Measurements from ENCODE around the gene DKC1.

The DKC1 gene

GRCh38 chrX:154762537-154763296 is at the start of gene DKC1:
TSS of gene DKC1 (plus strand) at chrX:154762864. CDS start at chrX:154762966, 102 bp downstream.
- peak; percentile 14 to 93 (median 86) for DNase-seq

DNA sequence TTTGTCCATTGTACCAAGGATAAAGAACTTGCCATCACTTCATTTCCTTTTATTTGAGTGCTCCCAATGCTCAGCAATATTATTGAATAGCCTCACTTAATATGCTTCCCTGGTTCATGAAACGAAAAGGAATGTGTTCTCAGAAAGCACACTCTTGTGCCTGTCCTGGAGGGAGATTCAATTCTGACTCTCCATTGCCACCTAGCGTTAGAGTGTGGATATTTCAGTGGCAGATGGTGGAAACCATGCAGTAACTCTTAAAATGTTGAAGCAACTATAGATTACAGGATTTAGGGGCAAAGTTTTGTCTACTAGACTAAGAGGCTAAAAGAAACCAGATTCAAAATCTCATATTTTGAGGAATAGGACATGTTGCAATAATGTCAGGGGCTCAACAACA is 47.7 kb upstream of the DKC1 start:
- DNase-seq = peak in 5 of 14 donors; percentile 2 to 14 (median 6)

DNA sequence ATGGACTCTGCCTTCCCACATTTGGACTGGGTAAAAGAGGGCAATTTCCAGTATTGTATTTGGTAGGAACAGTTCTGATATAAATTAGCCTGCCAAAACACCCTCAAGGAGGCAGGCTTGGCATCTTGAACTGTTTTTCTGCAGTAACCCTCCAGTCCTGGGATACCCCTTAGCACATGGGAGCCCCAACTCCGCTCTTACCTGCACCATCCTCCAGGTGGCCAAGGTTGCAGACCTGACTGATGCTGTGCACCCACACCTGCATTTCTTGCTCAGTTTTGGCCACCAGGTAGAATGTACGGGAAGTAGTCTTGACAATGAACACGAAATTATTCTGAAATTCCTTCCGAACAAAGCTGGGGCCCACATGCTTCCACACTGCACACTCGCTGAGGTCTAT is 46.8 kb upstream of the DKC1 start:
- no peak for DNase-seq

GRCh38 chrX:154717824-154718223 is 44.8 kb upstream of the DKC1 start:
- DNase-seq = no peak

DNA sequence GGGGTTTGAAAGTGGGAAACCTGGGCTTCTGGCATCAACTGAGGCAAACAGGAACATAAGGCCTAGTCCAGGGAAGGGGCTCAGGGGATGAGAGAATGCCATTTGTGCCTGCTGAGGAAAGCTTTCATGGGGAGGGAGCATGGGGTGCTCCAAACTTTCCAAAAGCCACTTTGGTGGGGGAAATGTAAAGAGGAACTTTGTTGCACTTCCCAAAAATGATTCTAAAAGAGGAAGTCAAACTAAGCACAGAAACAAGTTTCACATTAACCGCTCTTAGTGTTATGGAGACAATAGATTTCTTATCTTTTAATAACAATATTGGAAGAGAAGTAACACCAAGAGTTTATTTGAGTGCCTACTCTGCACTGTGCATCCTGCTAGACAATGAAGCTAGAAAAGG is 44.0 kb upstream of the DKC1 start:
- DNase-seq = no peak

- DNase-seq = peak in 1 of 14 donors; percentile 5
These were observed 43.5 kb upstream of the DKC1 start for GRCh38 chrX:154719132-154719675.

- DNase-seq = no peak
These were observed 42.6 kb upstream of the DKC1 start for GRCh38 chrX:154720067-154720466.

DNA sequence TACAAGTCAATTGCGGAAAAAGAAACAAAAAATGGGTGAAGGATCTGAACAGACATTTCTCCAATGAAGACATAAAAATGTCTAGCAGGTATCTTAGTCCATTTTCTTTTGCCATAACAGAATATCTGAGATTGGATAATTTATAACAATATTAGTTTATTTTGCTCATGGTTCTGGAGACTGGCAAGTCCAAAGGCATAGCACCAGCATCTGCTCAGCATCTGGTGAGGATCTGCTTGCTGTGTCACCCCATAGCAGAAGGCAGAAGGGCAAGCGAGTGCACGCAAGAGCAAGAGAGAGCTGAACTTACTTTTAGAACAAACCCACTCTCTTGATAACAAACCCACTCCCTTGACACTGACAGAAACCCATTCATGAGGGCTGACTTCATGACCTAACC is 41.5 kb upstream of the DKC1 start:
- DNase-seq = no peak

DNA sequence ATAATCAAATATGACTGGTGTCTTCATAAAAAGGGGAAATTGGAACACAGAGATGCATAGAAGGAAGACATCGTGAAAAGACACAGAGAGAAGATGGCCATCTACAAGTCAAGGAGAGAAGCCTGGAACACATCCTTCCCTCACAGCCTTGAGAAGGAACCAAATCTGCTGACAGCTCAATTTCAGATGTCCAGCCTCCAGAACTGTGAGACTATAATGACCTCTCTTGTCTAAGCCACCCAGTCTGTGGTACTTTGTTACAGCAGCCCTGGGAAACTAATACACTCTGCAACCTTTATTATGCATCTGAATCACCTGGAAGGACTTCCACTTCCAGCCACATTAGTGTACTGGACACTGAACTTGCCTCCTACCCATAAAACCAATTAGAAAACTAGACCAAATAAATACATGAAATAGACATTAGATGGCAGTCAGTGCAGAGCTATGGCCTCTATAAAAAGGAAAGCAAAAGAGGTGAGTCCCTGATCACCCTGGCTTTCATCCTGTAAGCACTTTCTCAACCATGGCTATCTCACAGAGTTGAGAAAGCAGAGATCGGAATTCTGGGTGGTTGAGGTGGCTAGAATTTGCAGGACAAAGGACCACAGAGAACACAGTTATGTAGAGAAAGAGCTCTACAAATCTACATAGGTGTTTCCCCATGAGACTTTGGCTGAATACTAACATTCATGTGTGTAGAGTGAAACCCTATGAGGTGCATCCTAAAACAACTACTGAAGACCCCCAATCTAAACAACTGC is 37.5 kb upstream of the DKC1 start:
- no peak for DNase-seq

DNA sequence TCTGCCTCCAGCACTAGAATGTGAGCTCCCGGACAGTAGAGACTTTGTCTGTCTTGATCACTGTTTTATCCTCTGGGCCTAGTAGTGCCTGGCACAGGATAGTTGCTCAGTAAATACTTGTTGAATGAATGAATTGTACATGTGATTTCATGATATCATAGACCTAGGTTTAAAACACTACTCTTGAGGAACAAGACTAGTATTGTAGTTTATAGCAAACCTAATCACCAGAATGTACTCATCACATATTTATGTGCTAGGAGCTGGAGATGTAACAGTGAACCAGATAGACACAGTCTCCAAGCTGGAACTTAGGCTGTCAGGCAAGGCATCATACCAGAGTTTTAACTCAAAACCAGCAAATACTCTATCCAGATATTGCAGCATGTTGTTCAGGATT is 35.2 kb upstream of the DKC1 start:
- no peak for DNase-seq

GRCh38 chrX:154727871-154728270 is 34.8 kb upstream of the DKC1 start:
- DNase-seq = peak in 1 of 14 donors; percentile 7

GRCh38 chrX:154728431-154729190 is 34.1 kb upstream of the DKC1 start:
- DNase-seq = no peak

DNA sequence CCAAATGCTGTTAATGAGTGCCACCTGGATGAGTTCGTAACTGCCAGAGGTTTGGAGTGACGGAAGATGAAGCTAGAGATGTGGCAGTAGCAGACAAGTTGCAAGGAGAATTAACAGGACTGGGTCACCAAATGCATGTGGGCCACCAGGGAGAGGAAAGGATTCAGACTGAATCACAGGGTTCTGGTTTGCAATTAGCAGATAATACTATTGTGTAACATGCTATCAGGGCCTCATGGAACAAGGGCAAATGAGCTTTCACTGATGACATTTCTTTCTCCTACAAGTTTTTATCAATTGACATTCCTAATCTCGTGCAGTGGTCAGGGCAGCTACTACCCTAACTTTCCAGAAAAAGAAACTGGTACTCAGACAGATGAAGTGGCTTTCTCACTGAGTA is 33.2 kb upstream of the DKC1 start:
- DNase-seq = no peak

GRCh38 chrX:154730253-154730891 is 32.3 kb upstream of the DKC1 start:
- no peak for DNase-seq

DNA sequence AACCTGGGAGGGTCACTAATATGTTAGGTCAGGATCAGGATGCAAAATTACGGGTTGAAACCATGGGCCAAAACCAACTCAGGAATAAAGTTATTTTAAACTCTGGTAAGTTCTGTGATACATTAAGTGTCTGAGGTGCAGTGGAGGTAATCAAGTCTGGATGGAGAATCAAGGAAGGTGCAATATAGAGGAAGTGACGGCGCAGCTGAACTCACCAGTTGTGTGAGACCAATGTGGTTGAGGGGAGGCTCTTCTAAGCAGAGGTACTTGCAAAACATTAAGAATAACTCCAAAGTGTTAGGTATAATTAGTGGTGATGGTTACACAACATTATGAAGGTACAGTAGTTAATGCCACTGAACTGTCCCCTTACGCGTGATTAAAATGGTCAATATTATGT is 31.5 kb upstream of the DKC1 start:
- no peak for DNase-seq

- DNase-seq = no peak
These were observed 30.8 kb upstream of the DKC1 start for GRCh38 chrX:154731881-154732280.

GRCh38 chrX:154732421-154733065 is 30.1 kb upstream of the DKC1 start:
- no peak for DNase-seq

DNA sequence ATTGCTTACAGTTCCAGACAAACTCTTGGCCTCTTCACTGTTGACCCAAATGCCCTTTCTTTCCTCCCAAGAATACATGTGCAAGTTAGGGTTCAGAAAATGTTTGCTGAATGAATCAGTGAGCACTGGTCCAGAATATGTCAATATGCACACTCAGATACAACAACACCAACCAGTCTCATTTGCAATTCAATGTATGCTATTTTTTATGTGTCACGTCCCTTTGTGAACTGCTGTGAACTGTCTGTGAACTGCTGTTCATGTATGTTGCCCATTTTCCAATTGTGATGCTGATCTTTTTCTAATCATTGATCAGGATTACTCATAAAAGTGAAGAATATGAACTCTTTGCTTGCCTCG is 29.6 kb upstream of the DKC1 start:
- no peak for DNase-seq

- DNase-seq = peak in 7 of 14 donors; percentile 13 to 45 (median 27)
These were observed 28.4 kb upstream of the DKC1 start for GRCh38 chrX:154734061-154734781.

DNA sequence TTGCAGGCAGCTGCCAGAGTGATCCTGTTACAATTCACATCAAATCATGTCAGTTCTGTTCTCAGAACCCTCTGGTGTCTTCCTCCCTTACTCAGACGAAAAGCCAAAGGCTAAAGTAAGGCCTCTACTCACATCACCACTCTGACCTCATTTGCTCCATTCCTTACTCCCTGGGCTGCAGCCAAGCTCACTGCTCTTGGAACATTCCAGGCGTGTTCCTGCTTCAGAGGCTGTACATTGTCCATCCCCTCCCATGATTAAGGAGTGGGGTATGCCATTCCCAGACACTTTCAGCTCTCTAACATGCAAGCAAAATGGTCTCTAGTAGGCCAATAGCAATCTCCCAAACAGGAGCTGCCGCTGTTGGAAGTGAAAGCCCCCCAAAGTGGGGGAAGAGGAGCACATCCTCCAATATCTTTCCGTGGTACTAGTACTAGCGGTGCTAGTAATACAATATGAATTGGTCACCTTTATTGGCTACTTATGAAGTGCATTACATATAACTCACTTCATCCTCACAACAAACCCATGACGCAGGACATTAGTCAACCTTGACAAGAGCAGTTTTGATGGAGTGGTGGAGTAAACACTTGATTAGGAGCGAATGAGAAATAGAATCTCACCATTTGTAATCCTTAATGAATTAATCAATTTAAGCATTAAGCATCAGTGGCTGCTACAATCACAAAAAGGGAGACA is 26.8 kb upstream of the DKC1 start:
- peak in 1 of 14 donors; percentile 6 for DNase-seq

- DNase-seq = no peak
These were observed 25.5 kb upstream of the DKC1 start for GRCh38 chrX:154737136-154737535.

Data from C1 segment of cervical spinal cord (tissue), 14 donors.